Measurements from ENCODE around the gene THAP4.

DNA sequence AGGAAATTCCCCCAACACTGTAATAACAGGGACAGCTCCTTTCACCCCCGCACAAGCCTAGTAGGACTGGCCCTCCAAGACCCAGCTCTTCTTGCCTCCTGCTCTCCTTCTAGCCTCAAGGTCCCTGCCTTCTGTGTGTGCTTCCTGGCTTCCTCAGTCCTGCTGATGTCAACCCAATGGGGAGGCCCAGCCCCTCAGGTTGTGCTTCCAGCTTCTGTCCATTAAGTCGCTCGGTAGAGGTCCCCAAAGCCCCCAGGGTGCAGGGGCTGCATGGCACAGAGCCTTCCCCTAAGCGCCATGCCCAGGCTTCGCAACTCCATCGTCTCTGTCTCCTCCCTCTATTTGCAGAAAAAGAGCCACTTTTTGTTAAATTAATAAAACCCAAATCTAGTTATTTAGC is 39.4 kb downstream of the THAP4 start:
- TF ChIP-seq CTCF (IDR thresholded peaks at IDR 0.05; ENCODE audit: low read length) = no peak
- no peak for TF ChIP-seq EZH2 (optimal IDR thresholded peaks at IDR 0.05; ENCODE audit: low read depth, low read length)

Measured in MM.1S (cell line).